RWPE2 (cell line): ENCODE results near the gene MADD.

Experiments
- ATAC-seq: fragments of 200-7000 bp; cut with Tn5 transposase; 3 replicates; pipeline ENCODE4 v1.9.1; 2021; ENCODE audit warnings: low read depth
- DNase-seq: peaks from one replicate; pipeline ENCODE4 v3.0.0-alpha.2; 2020; ENCODE audit warnings: low spot score
- H3K27ac ChIP-seq: fragments of 450-650 bp; 2 replicates; pipeline ENCODE4 v1.5.1; 2017; ENCODE audit warnings: mild to moderate bottlenecking; ENCODE audit not compliant: poor library complexity, severe bottlenecking
- H3K27me3 ChIP-seq: fragments of 250-450 bp; sonication (Bioruptor Pico); 2 replicates; pipeline ENCODE4 v1.5.1; 2021; ENCODE audit warnings: mild to moderate bottlenecking, moderate library complexity; ENCODE audit not compliant: insufficient read depth, poor library complexity, severe bottlenecking
- H3K36me3 ChIP-seq: fragments of 250-450 bp; sonication (Bioruptor Pico); 2 replicates; pipeline ENCODE4 v1.5.1; 2020; ENCODE audit warnings: low read depth, mild to moderate bottlenecking, moderate library complexity
- H3K4me1 ChIP-seq: fragments of 250-450 bp; sonication (Bioruptor Pico); 2 replicates; pipeline ENCODE4 v1.5.1; 2021; ENCODE audit warnings: mild to moderate bottlenecking, moderate library complexity; ENCODE audit not compliant: insufficient read depth, poor library complexity, severe bottlenecking
- H3K4me3 ChIP-seq: fragments of 250-450 bp; sonication (Bioruptor Pico); 2 replicates; pipeline ENCODE4 v1.5.1; 2021; ENCODE audit warnings: mild to moderate bottlenecking, moderate library complexity; ENCODE audit not compliant: severe bottlenecking
- H3K9me3 ChIP-seq: fragments of 250-450 bp; sonication (Bioruptor Pico); 2 replicates; pipeline ENCODE4 v1.5.1; 2021; ENCODE audit warnings: mild to moderate bottlenecking, moderate library complexity; ENCODE audit not compliant: severe bottlenecking
- CTCF ChIP-seq: fragments of 450-650 bp; IDR thresholded peaks from one replicate; pipeline ENCODE4 v1.5.1; 2017; ENCODE audit warnings: mild to moderate bottlenecking, moderate library complexity; ENCODE audit not compliant: poor library complexity, severe bottlenecking

Gene MADD

DNA sequence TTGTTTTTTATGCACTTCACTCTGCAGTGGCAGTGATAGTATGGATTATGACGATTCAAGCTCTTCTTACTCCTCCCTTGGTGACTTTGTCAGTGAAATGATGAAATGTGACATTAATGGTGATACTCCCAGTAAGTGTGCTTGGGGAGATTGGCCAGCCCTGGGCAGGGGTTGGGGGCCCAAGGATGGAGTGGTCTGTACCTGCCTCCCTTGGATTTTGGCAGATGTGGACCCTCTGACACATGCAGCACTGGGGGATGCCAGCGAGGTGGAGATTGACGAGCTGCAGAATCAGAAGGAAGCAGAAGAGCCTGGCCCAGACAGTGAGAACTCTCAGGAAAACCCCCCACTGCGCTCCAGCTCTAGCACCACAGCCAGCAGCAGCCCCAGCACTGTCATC lies 14.2 kb downstream of the MADD start:
- H3K36me3 ChIP-seq: peaks cover 73% of the 10 kb centered on the region

GRCh38 chr11:47285969-47286770 lies 16.2 kb downstream of the MADD start:
- ATAC-seq (no peak; the same call in 2 of the 3 replicates), DNase-seq (no peak)
- no peak for TF ChIP-seq CTCF
- H3K9me3 ChIP-seq: no peaks in the 10 kb centered on the region
- H3K36me3 ChIP-seq: peaks cover 70% of the 10 kb centered on the region
- H3K4me1 ChIP-seq: no peaks in the 10 kb centered on the region
- no peaks in the 10 kb centered on the region for H3K27me3 ChIP-seq
- no peak overlapping the region for H3K27ac ChIP-seq
- H3K4me3 ChIP-seq: no peak overlapping the region

More for the DNA sequence above, 14.2 kb downstream of the MADD start:
- H3K9me3 ChIP-seq: no peaks in the 10 kb centered on the region
- H3K4me3 ChIP-seq: no peak overlapping the region
- no peaks in the 10 kb centered on the region for H3K27me3 ChIP-seq
- no peak overlapping the region for H3K27ac ChIP-seq
- no peak for TF ChIP-seq CTCF
- ATAC-seq: no peak
- no peaks in the 10 kb centered on the region for H3K4me1 ChIP-seq
- no peak for DNase-seq

GRCh38 chr11:47288066-47288465 lies 18.1 kb downstream of the MADD start:
- Histone ChIP-seq H3K9me3 (no peaks in the 10 kb centered on the region), H3K36me3 (peaks cover 53% of the 10 kb centered on the region), H3K27ac (no peak overlapping the region), H3K27me3 (no peaks in the 10 kb centered on the region), H3K4me3 (no peak overlapping the region), H3K4me1 (no peaks in the 10 kb centered on the region)
- ATAC-seq: no peak
- DNase-seq: no peak
- no peak for TF ChIP-seq CTCF

DNA sequence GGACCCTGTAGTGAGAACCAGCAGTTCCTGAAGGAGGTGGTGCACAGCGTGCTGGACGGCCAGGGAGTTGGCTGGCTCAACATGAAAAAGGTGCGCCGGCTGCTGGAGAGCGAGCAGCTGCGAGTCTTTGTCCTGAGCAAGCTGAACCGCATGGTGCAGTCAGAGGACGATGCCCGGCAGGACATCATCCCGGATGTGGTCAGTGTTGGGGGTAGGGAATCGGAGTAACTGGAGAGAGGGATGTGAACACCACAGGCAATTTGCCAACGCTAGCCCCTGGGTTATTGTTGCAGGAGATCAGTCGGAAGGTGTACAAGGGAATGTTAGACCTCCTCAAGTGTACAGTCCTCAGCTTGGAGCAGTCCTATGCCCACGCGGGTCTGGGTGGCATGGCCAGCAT lies 19.9 kb downstream of the MADD start:
- no peaks in the 10 kb centered on the region for H3K9me3 ChIP-seq
- H3K4me1 ChIP-seq: no peaks in the 10 kb centered on the region
- H3K27ac ChIP-seq: no peak overlapping the region
- peaks cover 35% of the 10 kb centered on the region for H3K36me3 ChIP-seq
- no peak for TF ChIP-seq CTCF
- DNase-seq: no peak
- no peak for ATAC-seq
- no peaks in the 10 kb centered on the region for H3K27me3 ChIP-seq
- H3K4me3 ChIP-seq: no peak overlapping the region

DNA sequence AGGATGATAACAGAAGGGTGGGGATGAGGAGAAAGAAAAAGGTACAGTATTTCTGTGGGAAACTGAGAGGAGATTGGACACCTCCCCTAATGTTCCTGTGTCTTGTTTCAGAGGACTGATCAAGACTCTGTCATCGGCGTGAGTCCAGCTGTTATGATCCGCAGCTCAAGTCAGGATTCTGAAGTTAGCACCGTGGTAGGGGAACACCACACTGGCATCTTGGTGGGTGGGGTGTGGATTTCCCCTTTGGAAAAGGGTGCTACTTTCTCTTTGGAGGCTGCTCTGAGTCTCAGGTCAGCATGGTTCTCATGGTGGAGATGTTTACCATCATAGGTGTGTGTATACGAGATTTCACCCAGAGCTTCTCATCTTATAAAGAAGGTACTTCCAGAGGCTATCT lies 25.5 kb downstream of the MADD start:
- Histone ChIP-seq H3K27me3 (no peaks in the 10 kb centered on the region), H3K36me3 (peaks cover 42% of the 10 kb centered on the region), H3K4me3 (no peak overlapping the region), H3K4me1 (no peaks in the 10 kb centered on the region), H3K9me3 (no peaks in the 10 kb centered on the region), H3K27ac (no peak overlapping the region)
- DNase-seq (no peak), ATAC-seq (no peak)
- TF ChIP-seq CTCF: no peak
